HG03280 (cell line): Measurements from ENCODE around the gene PLA2G4D.

Source experiments
- ATAC-seq: cut with Tn5 transposase; IDR thresholded peaks from one replicate; pipeline ENCODE4 v1.9.1; 2021; ENCODE audit warnings: mild to moderate bottlenecking, moderate library complexity; ENCODE audit not compliant: unreplicated experiment

PLA2G4D gene

GRCh38 chr15:42129364-42129763, 35.0 kb upstream of the PLA2G4D start:
- no peak for ATAC-seq

- no peak for ATAC-seq
Observed at GRCh38 chr15:42128476-42128875, 34.1 kb upstream of the PLA2G4D start.

- ATAC-seq, result no peak
Observed at GRCh38 chr15:42123546-42123945, 29.2 kb upstream of the PLA2G4D start.

- ATAC-seq, result no peak
Observed at GRCh38 chr15:42121682-42122081, 27.3 kb upstream of the PLA2G4D start.

- ATAC-seq, result no peak
Observed at GRCh38 chr15:42121021-42121420, 26.7 kb upstream of the PLA2G4D start.

GRCh38 chr15:42120285-42120684, 25.9 kb upstream of the PLA2G4D start:
- ATAC-seq, result no peak

- ATAC-seq, result no peak
Observed at GRCh38 chr15:42119446-42119760, 25.0 kb upstream of the PLA2G4D start.

- no peak for ATAC-seq
Observed at GRCh38 chr15:42118650-42119445, 24.5 kb upstream of the PLA2G4D start.

GRCh38 chr15:42111924-42112323, 17.6 kb upstream of the PLA2G4D start:
- ATAC-seq, result no peak

- ATAC-seq, result no peak
Observed at GRCh38 chr15:42110367-42110766, 16.0 kb upstream of the PLA2G4D start.

GRCh38 chr15:42108806-42109205, 14.4 kb upstream of the PLA2G4D start:
- no peak for ATAC-seq

- ATAC-seq, result no peak
Observed at GRCh38 chr15:42108189-42108588, 13.8 kb upstream of the PLA2G4D start.

- no peak for ATAC-seq
Observed at GRCh38 chr15:42107473-42107872, 13.1 kb upstream of the PLA2G4D start.

GRCh38 chr15:42106288-42106687, 11.9 kb upstream of the PLA2G4D start:
- no peak for ATAC-seq

- ATAC-seq, result no peak
Observed at GRCh38 chr15:42104095-42104891, 9.9 kb upstream of the PLA2G4D start.

- ATAC-seq, result no peak
Observed at GRCh38 chr15:42102646-42103235, 8.4 kb upstream of the PLA2G4D start.

GRCh38 chr15:42101861-42102260, 7.5 kb upstream of the PLA2G4D start:
- no peak for ATAC-seq

GRCh38 chr15:42100021-42100800, 5.8 kb upstream of the PLA2G4D start:
- no peak for ATAC-seq

- no peak for ATAC-seq
Observed at GRCh38 chr15:42097018-42097417, 2.7 kb upstream of the PLA2G4D start.

GRCh38 chr15:42093966-42094365, 396 bp downstream of the PLA2G4D start:
- ATAC-seq, result no peak
